ENCODE measurements around the gene NRXN3. TPM values are rescaled to one million over a fixed set of nuclear protein-coding genes. Genes with fewer than 3 reads are reported as not detected.

The NRXN3 gene
- total RNA-seq, 2 donors from 2014 or later, result 1.3 to 2.3 TPM

DNA sequence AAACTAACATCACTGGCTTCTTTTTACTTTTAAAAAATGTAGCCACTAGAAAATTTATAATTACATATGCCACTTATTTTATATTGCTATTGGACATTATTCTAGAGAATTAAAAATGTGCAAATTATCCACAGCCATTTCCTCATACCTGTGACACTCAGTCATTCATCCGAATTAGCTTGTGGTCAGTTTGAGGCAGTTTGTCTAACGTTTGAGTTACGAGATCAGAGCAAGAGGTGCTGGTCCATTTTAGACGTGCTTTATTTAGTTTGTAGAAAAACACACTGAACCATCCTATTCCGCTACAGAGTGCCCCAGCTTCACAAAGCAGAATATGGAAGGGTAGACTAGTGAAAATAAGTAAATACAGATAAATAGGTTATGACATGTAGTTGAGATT is 513.0 kb downstream of the NRXN3 start:
- DNase-seq (no peak), ATAC-seq (peak; percentile 18)
- Histone ChIP-seq H3K27ac (no peak overlapping the region), H3K4me3 (no peak overlapping the region), H3K9me3 (no peaks in the 10 kb centered on the region), H3K4me1 (no peaks in the 10 kb centered on the region), H3K27me3 (no peaks in the 10 kb centered on the region), H3K36me3 (replicated peaks in 1 of 2; ENCODE audit: insufficient read depth in 1 of 2, low read depth in 2 of 2) (no peaks in the 10 kb centered on the region)
- intact Hi-C loops (cut with DNase I), result no loop called here
- 53 to 58% methylated on average over 5 of the region's 5 CpGs for WGBS, 2 donors
- TF ChIP-seq POLR2A (IDR thresholded peaks at IDR 0.05), result no peak
- TF ChIP-seq, protein P1, sequence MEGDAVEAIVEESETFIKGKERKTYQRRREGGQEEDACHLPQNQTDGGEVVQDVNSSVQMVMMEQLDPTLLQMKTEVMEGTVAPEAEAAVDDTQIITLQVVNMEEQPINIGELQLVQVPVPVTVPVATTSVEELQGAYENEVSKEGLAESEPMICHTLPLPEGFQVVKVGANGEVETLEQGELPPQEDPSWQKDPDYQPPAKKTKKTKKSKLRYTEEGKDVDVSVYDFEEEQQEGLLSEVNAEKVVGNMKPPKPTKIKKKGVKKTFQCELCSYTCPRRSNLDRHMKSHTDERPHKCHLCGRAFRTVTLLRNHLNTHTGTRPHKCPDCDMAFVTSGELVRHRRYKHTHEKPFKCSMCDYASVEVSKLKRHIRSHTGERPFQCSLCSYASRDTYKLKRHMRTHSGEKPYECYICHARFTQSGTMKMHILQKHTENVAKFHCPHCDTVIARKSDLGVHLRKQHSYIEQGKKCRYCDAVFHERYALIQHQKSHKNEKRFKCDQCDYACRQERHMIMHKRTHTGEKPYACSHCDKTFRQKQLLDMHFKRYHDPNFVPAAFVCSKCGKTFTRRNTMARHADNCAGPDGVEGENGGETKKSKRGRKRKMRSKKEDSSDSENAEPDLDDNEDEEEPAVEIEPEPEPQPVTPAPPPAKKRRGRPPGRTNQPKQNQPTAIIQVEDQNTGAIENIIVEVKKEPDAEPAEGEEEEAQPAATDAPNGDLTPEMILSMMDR (IDR thresholded peaks at IDR 0.05), result no peak

DNA sequence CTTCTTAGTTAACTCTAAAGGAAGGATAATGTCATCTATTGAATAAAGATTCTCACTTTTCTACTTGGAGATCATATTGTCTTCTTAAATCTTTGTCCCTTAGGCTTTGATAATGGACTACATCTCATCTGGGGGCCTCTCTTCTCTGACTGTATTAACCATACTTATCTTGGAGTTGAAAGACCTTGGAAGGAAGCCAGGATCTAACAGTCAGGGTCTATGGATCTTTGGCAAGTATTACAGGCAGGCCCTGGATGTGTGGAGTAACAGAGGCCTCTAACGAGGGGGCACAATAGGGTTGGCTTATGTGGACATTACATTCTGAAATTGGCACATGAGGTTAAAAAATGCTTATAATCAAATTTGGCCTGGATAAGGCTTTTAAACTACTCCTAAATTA is 513.8 kb downstream of the NRXN3 start:
- WGBS, 2 donors, result 11 to 42% methylated on average over 1 of the region's 1 CpG
- intact Hi-C loops (cut with DNase I), result no loop called here
- TF ChIP-seq, protein P1 (IDR thresholded peaks at IDR 0.05), result no peak
- no peak for TF ChIP-seq POLR2A (IDR thresholded peaks at IDR 0.05)
- Histone ChIP-seq H3K4me1 (no peaks in the 10 kb centered on the region), H3K4me3 (no peak overlapping the region), H3K36me3 (replicated peaks in 1 of 2; ENCODE audit: insufficient read depth in 1 of 2, low read depth in 2 of 2) (no peaks in the 10 kb centered on the region), H3K27me3 (no peaks in the 10 kb centered on the region), H3K9me3 (no peaks in the 10 kb centered on the region), H3K27ac (no peak overlapping the region)
- DNase-seq (no peak), ATAC-seq (no peak)

GRCh38 chr14:78688503-78688902 is 518.3 kb downstream of the NRXN3 start:
- Histone ChIP-seq H3K27me3 (no peaks in the 10 kb centered on the region), H3K4me3 (no peak overlapping the region), H3K9me3 (no peaks in the 10 kb centered on the region), H3K27ac (no peak overlapping the region), H3K36me3 (replicated peaks in 1 of 2; ENCODE audit: insufficient read depth in 1 of 2, low read depth in 2 of 2) (no peaks in the 10 kb centered on the region), H3K4me1 (no peaks in the 10 kb centered on the region)
- intact Hi-C loops (cut with DNase I), result no loop called here
- no peak for ATAC-seq
- 57 to 77% methylated on average over 1 of the region's 1 CpG for WGBS, 2 donors
- no peak for TF ChIP-seq POLR2A (IDR thresholded peaks at IDR 0.05)
- no peak for DNase-seq

GRCh38 chr14:78690836-78691235 is 520.7 kb downstream of the NRXN3 start:
- H3K27me3 ChIP-seq, result no peaks in the 10 kb centered on the region
- no peak overlapping the region for H3K4me3 ChIP-seq
- DNase-seq (no peak), ATAC-seq (no peak)
- no peak for TF ChIP-seq POLR2A (IDR thresholded peaks at IDR 0.05)
- TF ChIP-seq, protein P1 (IDR thresholded peaks at IDR 0.05), result no peak
- WGBS, 2 donors, result 74 to 82% methylated on average over 2 of the region's 2 CpGs
- H3K9me3 ChIP-seq, result no peaks in the 10 kb centered on the region
- intact Hi-C loops (cut with DNase I), result no loop called here
- no peak overlapping the region for H3K27ac ChIP-seq
- H3K36me3 ChIP-seq (replicated peaks in 1 of 2; ENCODE audit: insufficient read depth in 1 of 2, low read depth in 2 of 2), result no peaks in the 10 kb centered on the region
- no peaks in the 10 kb centered on the region for H3K4me1 ChIP-seq

DNA sequence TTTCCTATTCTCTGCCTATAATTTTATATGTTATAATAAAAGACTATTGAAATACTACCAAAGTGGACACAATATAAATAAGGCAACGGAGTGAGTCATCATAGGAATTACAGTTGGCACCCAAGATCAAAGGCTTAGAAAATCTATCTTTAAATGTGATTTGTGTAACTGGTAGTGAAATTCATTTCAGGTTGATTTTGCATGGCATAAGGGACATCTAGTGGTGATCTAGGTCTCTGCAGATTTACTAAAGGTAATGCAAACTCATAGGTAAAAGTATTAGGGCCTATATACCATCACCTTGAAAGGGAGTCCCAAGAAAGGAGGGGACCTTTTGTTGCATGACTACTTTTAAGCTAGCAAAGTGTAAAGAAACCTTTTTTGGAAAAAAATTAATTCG is 527.2 kb downstream of the NRXN3 start:
- DNase-seq (no peak), ATAC-seq (no peak)
- no peak overlapping the region for H3K27ac ChIP-seq
- no peaks in the 10 kb centered on the region for H3K27me3 ChIP-seq
- WGBS, 2 donors, result 8 to 17% methylated on average over 2 of the region's 2 CpGs
- H3K9me3 ChIP-seq, result no peaks in the 10 kb centered on the region
- intact Hi-C loops (cut with DNase I), result no loop called here
- no peaks in the 10 kb centered on the region for H3K36me3 ChIP-seq (replicated peaks in 1 of 2; ENCODE audit: insufficient read depth in 1 of 2, low read depth in 2 of 2)
- H3K4me1 ChIP-seq, result no peaks in the 10 kb centered on the region
- no peak overlapping the region for H3K4me3 ChIP-seq
- TF ChIP-seq, protein P1 (IDR thresholded peaks at IDR 0.05), result peak in 6 of 7 experiments; percentile 31 to 50 (median 44)
- no peak for TF ChIP-seq POLR2A (IDR thresholded peaks at IDR 0.05)

Measured in body of pancreas (tissue), 4 donors.